GM10248 (cell line): Measurements from ENCODE around the gene CC2D1A.

Source experiments
- CTCF ChIA-PET: fragments of 300-600 bp; sonication (Branson Sonifier 250); formaldehyde crosslinking; extraction: SDS; loops from one replicate; lab custom pipeline; 2021; ENCODE audit warnings: antibody characterized with exemption; lab: Yijun Ruan, JAX
- POLR2A ChIA-PET: fragments of 350-650 bp; sonication (Branson Sonifier 250); formaldehyde crosslinking; extraction: SDS; loops from one replicate; lab custom pipeline; 2020; ENCODE audit warnings: antibody characterized with exemption; lab: Yijun Ruan, JAX
- DNase-seq: peaks from one replicate; pipeline ENCODE4 v3.0.0; 2012; ENCODE audit errors: extremely low spot score
- TF ChIP-seq, protein P1 (sequence below): IDR thresholded peaks from 2 replicates; pipeline ENCODE4 v1.5.1; 2012; ENCODE audit warnings: mild to moderate bottlenecking, low read depth; ENCODE audit errors: extremely low read depth, missing control alignments, control extremely low read depth

Gene CC2D1A

DNA sequence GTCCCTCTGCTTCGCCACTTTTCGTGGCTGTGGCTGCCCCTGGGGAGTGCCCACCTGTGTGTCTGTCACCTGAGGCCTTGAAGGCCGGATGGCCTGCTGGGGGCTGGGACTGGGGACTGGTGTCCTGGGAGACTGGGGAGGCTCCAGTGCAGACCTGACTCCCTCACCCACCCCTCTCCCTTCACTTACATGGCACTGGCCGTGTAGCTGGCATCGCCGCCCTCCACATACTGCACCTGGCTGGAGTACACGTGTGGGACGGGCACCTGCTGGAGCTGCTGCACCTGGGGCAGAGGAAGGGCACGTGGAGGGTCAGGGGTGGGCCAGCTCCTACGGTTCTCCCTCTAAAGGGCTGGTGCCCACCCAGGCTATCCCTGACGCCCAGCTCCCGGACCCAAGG lies 71.8 kb downstream of the CC2D1A start:
- CTCF ChIA-PET: interaction anchor here (1.3 to 1.5 kb wide), 3 partner anchors 54 to 81 kb away, joined by 3 to 5 read pairs (median 4); partner anchors contain the start of gene IL27RA
- POLR2A ChIA-PET: interaction anchor here (0.9 kb wide), 1 partner anchor 159 kb away, joined by 3 read pairs; no protein-coding TSS in a partner anchor
- TF ChIP-seq, protein P1, sequence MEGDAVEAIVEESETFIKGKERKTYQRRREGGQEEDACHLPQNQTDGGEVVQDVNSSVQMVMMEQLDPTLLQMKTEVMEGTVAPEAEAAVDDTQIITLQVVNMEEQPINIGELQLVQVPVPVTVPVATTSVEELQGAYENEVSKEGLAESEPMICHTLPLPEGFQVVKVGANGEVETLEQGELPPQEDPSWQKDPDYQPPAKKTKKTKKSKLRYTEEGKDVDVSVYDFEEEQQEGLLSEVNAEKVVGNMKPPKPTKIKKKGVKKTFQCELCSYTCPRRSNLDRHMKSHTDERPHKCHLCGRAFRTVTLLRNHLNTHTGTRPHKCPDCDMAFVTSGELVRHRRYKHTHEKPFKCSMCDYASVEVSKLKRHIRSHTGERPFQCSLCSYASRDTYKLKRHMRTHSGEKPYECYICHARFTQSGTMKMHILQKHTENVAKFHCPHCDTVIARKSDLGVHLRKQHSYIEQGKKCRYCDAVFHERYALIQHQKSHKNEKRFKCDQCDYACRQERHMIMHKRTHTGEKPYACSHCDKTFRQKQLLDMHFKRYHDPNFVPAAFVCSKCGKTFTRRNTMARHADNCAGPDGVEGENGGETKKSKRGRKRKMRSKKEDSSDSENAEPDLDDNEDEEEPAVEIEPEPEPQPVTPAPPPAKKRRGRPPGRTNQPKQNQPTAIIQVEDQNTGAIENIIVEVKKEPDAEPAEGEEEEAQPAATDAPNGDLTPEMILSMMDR: no peak
- no peak for DNase-seq

DNA sequence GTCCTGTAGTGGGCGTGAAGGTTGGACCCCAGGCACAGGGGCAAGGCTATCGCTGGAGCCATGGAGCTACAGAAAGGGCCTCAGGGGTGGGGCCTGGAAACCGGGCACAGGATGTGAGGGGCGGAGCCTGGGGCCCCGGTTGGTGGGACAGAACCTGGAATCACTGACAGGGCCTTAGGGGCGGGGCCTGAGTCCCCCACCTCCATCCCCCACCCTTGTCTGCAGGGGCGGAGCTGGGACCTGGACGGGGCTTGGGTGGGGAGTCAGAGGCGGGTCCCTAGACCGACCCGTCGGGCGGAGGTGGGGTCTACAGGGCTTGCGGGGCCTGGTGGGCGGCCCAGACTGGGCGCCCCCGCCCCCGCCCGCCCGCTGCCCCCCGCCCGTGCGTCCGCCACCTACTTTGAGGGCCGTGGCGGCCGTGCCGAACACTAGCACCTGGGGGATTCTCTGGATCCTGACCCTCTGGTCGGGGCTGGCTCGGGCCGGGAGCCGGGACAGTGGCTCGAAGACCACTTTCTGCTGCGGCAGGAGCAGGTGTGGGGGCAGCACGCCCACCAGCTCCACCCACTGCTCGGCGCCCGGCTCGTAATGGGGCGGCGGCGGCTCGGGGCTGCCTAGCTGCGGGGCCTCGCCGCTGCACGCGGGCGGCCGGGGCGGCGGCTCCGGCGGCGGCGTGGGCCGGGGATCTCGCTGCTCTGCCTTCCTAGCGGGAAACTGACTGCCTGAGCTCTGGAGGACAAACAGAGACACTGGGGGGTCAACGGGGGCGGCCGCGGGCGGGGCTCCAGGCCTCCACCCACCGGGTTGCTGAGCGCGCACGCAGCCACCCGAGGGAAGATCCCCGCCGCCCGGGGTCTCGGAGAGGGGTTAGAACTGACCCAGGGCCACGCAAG lies 72.6 kb downstream of the CC2D1A start:
- TF ChIP-seq, protein P1: no peak
- POLR2A ChIA-PET: interaction anchor here (0.6 to 0.9 kb wide), 2 partner anchors 9 to 158 kb away, joined by 3 read pairs; no protein-coding TSS in a partner anchor
- no peak for DNase-seq
- CTCF ChIA-PET: interaction anchor here (1.0 to 1.5 kb wide), 4 partner anchors 53 to 81 kb away, joined by 3 to 5 read pairs (median 4); partner anchors contain the start of gene IL27RA

DNA sequence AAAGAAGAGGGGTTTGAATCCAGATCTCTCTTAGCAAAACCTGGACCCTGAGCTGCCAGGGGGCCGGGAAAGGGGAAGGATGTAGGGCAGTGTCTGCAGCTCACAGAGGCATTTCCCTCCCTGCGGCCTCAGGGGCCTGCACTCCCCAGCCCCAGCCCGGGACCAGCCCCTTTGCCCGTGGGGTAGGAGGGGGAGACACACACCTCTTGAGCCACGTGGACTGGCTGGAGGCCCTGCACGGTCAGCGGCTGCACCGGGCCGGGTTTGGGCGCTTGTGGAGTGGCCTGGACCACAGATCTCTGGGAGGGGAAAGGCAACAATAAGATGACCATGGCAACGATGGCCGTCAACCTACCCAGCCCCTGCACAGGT lies 73.2 kb downstream of the CC2D1A start:
- CTCF ChIA-PET: interaction anchor here (1.0 to 1.5 kb wide), 4 partner anchors 53 to 80 kb away, joined by 3 to 5 read pairs (median 4); partner anchors contain the start of gene IL27RA
- DNase-seq: no peak
- TF ChIP-seq, protein P1: no peak
- POLR2A ChIA-PET: interaction anchor here (0.6 to 0.7 kb wide), 2 partner anchors 8 to 18 kb away, joined by 3 to 4 read pairs; no protein-coding TSS in a partner anchor

DNA sequence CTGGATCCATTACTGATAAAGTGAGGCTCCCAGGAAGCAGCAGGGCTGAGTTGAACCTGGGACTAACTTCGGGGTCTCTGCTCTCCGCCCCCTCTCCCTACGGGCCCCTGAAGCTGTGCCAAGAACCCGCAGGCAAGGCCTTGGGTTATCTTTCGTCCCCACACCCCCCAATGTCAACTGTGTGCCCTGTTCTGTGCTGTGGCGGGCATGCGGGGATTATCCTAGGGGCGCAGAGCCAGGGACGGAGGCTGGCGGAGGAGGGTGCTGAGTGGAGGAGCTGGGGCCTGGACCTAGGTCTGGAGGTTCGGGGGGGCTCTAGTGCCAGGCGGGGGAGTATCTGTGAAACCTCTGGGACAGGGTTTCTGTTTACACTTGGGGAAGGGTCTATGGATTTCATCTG lies 73.7 kb downstream of the CC2D1A start:
- no peak for DNase-seq
- ChIA-PET CTCF (interaction anchor here (1.0 to 1.3 kb wide), 2 partner anchors 64 to 80 kb away, joined by 3 to 4 read pairs; no protein-coding TSS in a partner anchor), POLR2A (interaction anchor here (0.7 kb wide), 1 partner anchor 18 kb away, joined by 4 read pairs; no protein-coding TSS in a partner anchor)
- TF ChIP-seq, protein P1: no peak

DNA sequence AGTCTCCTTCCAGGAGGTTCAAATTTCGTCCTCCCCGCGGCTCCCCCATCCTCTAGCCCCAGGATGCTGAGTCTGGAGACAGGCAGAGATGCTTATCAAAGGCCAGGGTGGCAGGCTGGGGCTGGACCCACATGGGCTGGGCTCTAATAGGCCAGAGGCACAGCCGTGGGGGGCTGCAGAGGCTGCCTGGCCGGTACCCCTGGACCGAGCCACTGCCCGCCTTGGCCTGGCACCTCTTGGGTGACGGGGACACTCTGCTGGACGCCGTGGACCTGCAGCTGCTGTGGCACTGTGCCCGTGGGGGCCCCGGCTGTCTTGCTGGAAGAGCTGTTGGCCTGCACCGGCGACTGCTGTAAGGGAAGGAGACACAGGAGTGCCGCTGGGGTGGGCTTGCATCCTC lies 74.3 kb downstream of the CC2D1A start:
- ChIA-PET POLR2A (no interaction called here), CTCF (interaction anchor here (1.3 kb wide), 1 partner anchor 79 kb away, joined by 4 read pairs; no protein-coding TSS in a partner anchor)
- DNase-seq: no peak
- TF ChIP-seq, protein P1: no peak
